ENCODE results near the gene KANK2.

KANK2 gene

DNA sequence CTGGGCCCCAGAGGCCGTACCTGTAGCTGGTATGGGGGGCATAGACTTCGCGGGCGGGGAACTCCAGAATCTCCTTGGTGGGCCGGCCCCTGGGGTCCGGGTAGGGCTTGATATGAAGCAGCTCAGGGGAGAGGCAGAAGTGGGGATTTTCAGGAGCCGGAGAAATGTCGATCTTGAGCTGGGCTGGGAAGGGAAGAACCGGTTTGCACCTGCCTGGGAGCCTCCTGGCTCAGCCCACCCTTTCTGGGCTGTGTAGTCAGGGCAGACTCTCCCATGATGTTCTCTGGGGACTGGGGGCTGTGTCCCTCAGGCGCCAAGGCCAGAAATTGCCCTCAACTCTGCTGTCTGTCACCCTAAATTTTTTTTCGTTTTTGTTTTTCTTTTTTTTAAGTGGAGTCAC is 44.7 kb upstream of the KANK2 start:
- in situ Hi-C loops (cut with HindIII; ENCODE audit: low pct_ligation_motif_present, low sequenced_read_pairs): no loop called here
- no peak overlapping the region for H3K4me3 ChIP-seq (ENCODE audit: low read depth, low read length)
- no peaks in the 10 kb centered on the region for H3K36me3 ChIP-seq (replicated peaks)
- no peak for TF ChIP-seq CTCF (IDR thresholded peaks at IDR 0.05; ENCODE audit: low read depth, low read length, missing control alignments)
- no peaks in the 10 kb centered on the region for H3K27me3 ChIP-seq (replicated peaks)
- no peak overlapping the region for H3K27ac ChIP-seq
- DNase-seq: no peak

DNA sequence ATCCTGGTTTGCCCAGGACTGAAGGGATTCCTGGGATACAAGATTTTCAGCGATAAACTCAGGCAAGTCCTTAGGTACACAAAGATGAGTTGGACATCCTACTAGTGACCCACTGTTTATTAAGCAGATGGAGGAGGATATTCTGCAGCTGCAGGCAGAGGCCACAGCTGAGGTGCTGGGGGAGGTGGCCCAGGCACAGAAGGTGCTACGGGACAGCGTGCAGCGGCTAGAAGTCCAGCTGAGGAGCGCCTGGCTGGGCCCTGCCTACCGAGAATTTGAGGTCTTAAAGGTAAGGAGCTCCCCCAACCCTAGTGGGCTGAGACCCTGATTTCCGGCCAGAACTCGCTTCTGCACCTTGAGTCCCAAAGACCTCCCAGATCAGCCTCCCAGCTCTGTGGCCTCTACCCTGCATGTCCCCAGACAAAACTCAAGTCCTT is 42.7 kb upstream of the KANK2 start:
- no peak overlapping the region for H3K4me3 ChIP-seq (ENCODE audit: low read depth, low read length)
- DNase-seq: no peak
- in situ Hi-C loops (cut with HindIII; ENCODE audit: low pct_ligation_motif_present, low sequenced_read_pairs): no loop called here

DNA sequence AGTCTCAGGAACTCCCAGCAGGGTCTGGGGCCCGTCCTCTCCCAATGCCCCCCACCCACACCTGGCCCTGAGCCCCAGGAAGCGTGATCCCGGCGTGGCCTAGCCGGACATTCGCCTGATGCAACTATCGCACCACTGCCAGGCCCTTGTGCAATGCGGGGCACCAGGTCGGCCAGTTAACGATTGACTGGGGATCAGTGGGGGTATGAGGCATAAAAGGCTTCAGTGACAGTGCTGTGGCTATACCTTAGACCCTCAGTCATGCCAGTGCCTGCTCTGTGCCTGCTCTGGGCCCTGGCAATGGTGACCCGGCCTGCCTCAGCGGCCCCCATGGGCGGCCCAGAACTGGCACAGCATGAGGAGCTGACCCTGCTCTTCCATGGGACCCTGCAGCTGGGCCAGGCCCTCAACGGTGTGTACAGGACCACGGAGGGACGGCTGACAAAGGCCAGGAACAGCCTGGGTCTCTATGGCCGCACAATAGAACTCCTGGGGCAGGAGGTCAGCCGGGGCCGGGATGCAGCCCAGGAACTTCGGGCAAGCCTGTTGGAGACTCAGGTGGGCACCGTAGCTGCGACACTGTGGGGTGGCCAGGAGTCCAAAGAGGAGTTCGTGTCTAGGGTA is 42.1 kb upstream of the KANK2 start, which contains the start of gene ANGPTL8:
ANGPTL8 (plus strand) TSS at position 243 of the 624 bp plus-strand sequence; CDS start at position 262, 19 bp downstream.
- DNase-seq: no peak
- TF ChIP-seq CTCF (IDR thresholded peaks at IDR 0.05; ENCODE audit: low read depth, low read length, missing control alignments): no peak
- H3K27ac ChIP-seq: no peak within 1 kb of the TSS
- H3K36me3 ChIP-seq (replicated peaks): peaks cover 4% of the 10 kb centered on the region
- H3K4me3 ChIP-seq (ENCODE audit: low read depth, low read length): no peak within 1 kb of the TSS
- no peaks in the 10 kb centered on the region for H3K27me3 ChIP-seq (replicated peaks)
- in situ Hi-C loops (cut with HindIII; ENCODE audit: low pct_ligation_motif_present, low sequenced_read_pairs): no loop called here

More for the DNA sequence above, 42.7 kb upstream of the KANK2 start:
- TF ChIP-seq CTCF (IDR thresholded peaks at IDR 0.05; ENCODE audit: low read depth, low read length, missing control alignments): no peak
- Histone ChIP-seq H3K27me3 (replicated peaks) (no peaks in the 10 kb centered on the region), H3K27ac (no peak overlapping the region), H3K36me3 (replicated peaks) (peaks cover 4% of the 10 kb centered on the region)

DNA sequence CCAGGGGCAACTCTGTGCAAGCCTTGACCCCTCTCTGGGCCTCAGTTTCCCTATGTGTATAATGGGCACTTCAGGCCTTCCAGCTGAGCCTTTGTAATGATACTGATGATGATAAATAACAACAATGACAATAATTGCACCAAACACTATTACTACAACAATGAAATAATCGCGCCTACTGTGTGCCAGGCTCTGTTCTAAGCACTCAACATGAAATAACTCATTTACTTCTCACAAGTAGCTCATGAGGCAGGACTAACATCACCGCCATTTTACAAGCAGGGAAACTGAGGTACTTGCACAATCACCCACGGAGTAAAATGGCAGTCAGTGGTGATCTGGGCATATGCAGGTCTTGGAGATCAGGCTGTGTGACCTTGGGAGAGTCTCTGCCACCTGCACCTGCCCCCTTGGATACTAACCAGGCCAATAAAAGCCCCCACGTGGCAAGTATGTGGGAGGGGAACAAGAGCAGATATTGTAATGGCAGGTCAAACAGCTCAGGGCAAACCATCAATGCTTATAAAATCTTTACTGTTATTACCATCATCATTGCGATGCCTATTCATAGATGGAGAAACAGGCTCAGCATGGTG is 41.5 kb upstream of the KANK2 start:
- no peak for TF ChIP-seq CTCF (IDR thresholded peaks at IDR 0.05; ENCODE audit: low read depth, low read length, missing control alignments)
- H3K27ac ChIP-seq: no peak overlapping the region
- no peaks in the 10 kb centered on the region for H3K27me3 ChIP-seq (replicated peaks)
- H3K4me3 ChIP-seq (ENCODE audit: low read depth, low read length): no peak overlapping the region
- no peak for DNase-seq
- in situ Hi-C loops (cut with HindIII; ENCODE audit: low pct_ligation_motif_present, low sequenced_read_pairs): no loop called here
- H3K36me3 ChIP-seq (replicated peaks): peaks cover 4% of the 10 kb centered on the region

GRCh38 chr19:11238041-11238440 is 40.7 kb upstream of the KANK2 start:
- H3K4me3 ChIP-seq (ENCODE audit: low read depth, low read length): no peak overlapping the region
- H3K27ac ChIP-seq: no peak overlapping the region
- in situ Hi-C loops (cut with HindIII; ENCODE audit: low pct_ligation_motif_present, low sequenced_read_pairs): no loop called here
- H3K27me3 ChIP-seq (replicated peaks): no peaks in the 10 kb centered on the region
- DNase-seq: no peak
- TF ChIP-seq CTCF (IDR thresholded peaks at IDR 0.05; ENCODE audit: low read depth, low read length, missing control alignments): no peak
- H3K36me3 ChIP-seq (replicated peaks): peaks cover 4% of the 10 kb centered on the region
